SK-N-SH (cell line): ENCODE measurements around the gene MLIP. TPM values are rescaled to one million over a fixed set of nuclear protein-coding genes. Genes with fewer than 3 reads are reported as not detected.

Experiments used
- CTCF ChIA-PET: fragments of 300-600, 350-600 bp; formaldehyde crosslinking; extraction: SDS; loops from one replicate; lab custom pipeline; 2021; lab: Yijun Ruan, JAX
- POLR2A ChIA-PET: fragments of 350-600 bp; sonication (Branson Sonifier 250); formaldehyde crosslinking; extraction: SDS; loops from one replicate; lab custom pipeline; 2020; ENCODE audit warnings: antibody characterized with exemption, inconsistent platforms; lab: Yijun Ruan, JAX
- DNase-seq: peaks from one replicate; pipeline ENCODE4 v3.0.0; 2012
- H2AFZ ChIP-seq: fragments of 200-600 bp; sonication (generic); 2 replicates; pipeline ENCODE4 v1.8.1; 2016; ENCODE audit warnings: antibody characterized with exemption, mild to moderate bottlenecking, low read depth
- H3F3A ChIP-seq: fragments of 200-600 bp; sonication (generic); replicated peaks from 2 replicates; pipeline ENCODE3; 2016; ENCODE audit warnings: antibody characterized with exemption, mild to moderate bottlenecking; ENCODE audit not compliant: insufficient read depth
- H3K27ac ChIP-seq, 2 experiments: fragments of 200-500 bp in 1 of 2; fragments of 200-600 bp in 1 of 2; sonication (Bioruptor generic) in 1 of 2; sonication (generic), shearing (Covaris generic) in 1 of 2; 2 replicates each; pipeline versions ENCODE4 v1.5.1 to v1.6.1; 2014 to 2016; ENCODE audit warnings: low read depth in 2 of 2, inconsistent platforms in 1 of 2, low read length in 1 of 2, mild to moderate bottlenecking in 1 of 2, mixed read lengths in 1 of 2
- H3K27me3 ChIP-seq: fragments of 200-600 bp; sonication (generic), shearing (Covaris generic); 2 replicates; pipeline ENCODE4 v1.6.1; 2016; ENCODE audit warnings: mixed run types; ENCODE audit not compliant: insufficient read depth
- H3K36me3 ChIP-seq, 2 experiments: fragments of 200-500 bp in 1 of 2; fragments of 200-600 bp in 1 of 2; sonication (Bioruptor generic) in 1 of 2; sonication (generic) in 1 of 2; replicated peaks in 1 of 2; 2 replicates each; pipeline versions ENCODE3 to v1.5.1; 2014 to 2016; ENCODE audit warnings: low read length in 1 of 2, mild to moderate bottlenecking in 1 of 2; ENCODE audit not compliant: insufficient read depth in 2 of 2, control insufficient read depth in 1 of 2
- H3K4me1 ChIP-seq, 2 experiments: fragments of 200-500 bp in 1 of 2; fragments of 200-600 bp in 1 of 2; sonication (Bioruptor generic) in 1 of 2; sonication (generic), shearing (Covaris generic) in 1 of 2; 2 replicates each; pipeline versions ENCODE4 v1.5.1 to v1.6.1; 2014 to 2016; ENCODE audit warnings: low read depth in 1 of 2, low read length in 1 of 2, mixed run types in 1 of 2; ENCODE audit not compliant: insufficient read depth in 2 of 2, control insufficient read depth in 1 of 2
- H3K4me2 ChIP-seq: fragments of 200-600 bp; sonication (generic), shearing (Covaris generic); 2 replicates; pipeline ENCODE4 v1.6.1; 2017; ENCODE audit warnings: mixed run types
- H3K4me3 ChIP-seq, 2 experiments: fragments of 200-500 bp in 1 of 2; fragments of 200-600 bp in 1 of 2; sonication (Bioruptor generic) in 1 of 2; sonication (generic), shearing (Covaris generic) in 1 of 2; 2 replicates each; pipeline versions ENCODE4 v1.5.1 to v1.8.1; 2014 to 2016; ENCODE audit warnings: low read depth in 2 of 2, inconsistent platforms in 1 of 2, low read length in 1 of 2, mild to moderate bottlenecking in 1 of 2, mixed read lengths in 1 of 2, moderate library complexity in 1 of 2
- H3K79me2 ChIP-seq: fragments of 200-600 bp; sonication (generic); 2 replicates; pipeline ENCODE4 v1.8.1; 2017; ENCODE audit warnings: mild to moderate bottlenecking; ENCODE audit not compliant: insufficient read depth
- H3K9ac ChIP-seq: fragments of 200-600 bp; sonication (generic); 2 replicates; pipeline ENCODE4 v1.6.1; 2017; ENCODE audit warnings: mixed run types
- H3K9me2 ChIP-seq: fragments of 200-600 bp; sonication (generic); 2 replicates; pipeline ENCODE4 v1.6.1; 2017; ENCODE audit warnings: mixed run types
- H3K9me3 ChIP-seq: fragments of 200-600 bp; sonication (generic); 2 replicates; pipeline ENCODE4 v1.6.1; 2017; ENCODE audit warnings: mixed run types, mild to moderate bottlenecking, moderate library complexity
- H4K20me1 ChIP-seq: fragments of 200-600 bp; sonication (generic); 2 replicates; pipeline ENCODE4 v1.6.1; 2017; ENCODE audit warnings: mild to moderate bottlenecking, mixed run types; ENCODE audit not compliant: insufficient read depth
- CTCF ChIP-seq: fragments of 200-600 bp; sonication (generic); IDR thresholded peaks from 2 replicates; pipeline ENCODE4 v1.6.1; 2017; ENCODE audit warnings: antibody characterized with exemption, mild to moderate bottlenecking, moderate library complexity
- EP300 ChIP-seq, 2 experiments: IDR thresholded peaks; 2 replicates each; pipeline versions ENCODE4 v1.4.0 to v1.6.1; 2012; ENCODE audit warnings: borderline replicate concordance in 1 of 2, low read depth in 1 of 2, low read length in 1 of 2
- FOXJ3 ChIP-seq: sonication (generic); formaldehyde crosslinking; IDR thresholded peaks from 2 replicates; pipeline ENCODE4 v1.5.1; 2020; ENCODE audit warnings: mild to moderate bottlenecking, missing genetic modification reagents
- IRF3 ChIP-seq: fragments of 150-350 bp; IDR thresholded peaks from 2 replicates; pipeline ENCODE4 v1.6.1; 2016; ENCODE audit warnings: mild to moderate bottlenecking, low read depth, low read length
- JUND ChIP-seq: IDR thresholded peaks from 2 replicates; pipeline ENCODE4 v1.4.0; 2012
- MAX ChIP-seq: IDR thresholded peaks from 2 replicates; pipeline ENCODE4 v1.4.0; 2012; ENCODE audit warnings: low read depth
- NRF1 ChIP-seq: IDR thresholded peaks from 2 replicates; pipeline ENCODE4 v1.6.1; 2012; ENCODE audit warnings: low read depth, mild to moderate bottlenecking, low read length
- PBX3 ChIP-seq: IDR thresholded peaks from 2 replicates; pipeline ENCODE4; 2012
- RCOR1 ChIP-seq: fragments of 150-350 bp; IDR thresholded peaks from 2 replicates; pipeline ENCODE4 v1.6.1; 2017; ENCODE audit warnings: antibody characterized with exemption, low read length
- REST ChIP-seq: IDR thresholded peaks from 2 replicates; pipeline ENCODE4 v1.6.1; 2012; ENCODE audit warnings: mild to moderate bottlenecking, low read depth, low read length, moderate library complexity
- RFX5 ChIP-seq: IDR thresholded peaks from 2 replicates; pipeline ENCODE4 v1.6.1; 2012; ENCODE audit warnings: mild to moderate bottlenecking, improper control_type of control experiment, low read length
- RXRA ChIP-seq: IDR thresholded peaks from 2 replicates; pipeline ENCODE4 v1.4.0; 2012; ENCODE audit warnings: low read depth, mild to moderate bottlenecking, borderline replicate concordance
- SIN3A ChIP-seq: IDR thresholded peaks from 2 replicates; pipeline ENCODE4 v1.6.1; 2012; ENCODE audit warnings: low read depth, mild to moderate bottlenecking, low read length, moderate library complexity, borderline replicate concordance
- SMC3 ChIP-seq: IDR thresholded peaks from 2 replicates; pipeline ENCODE4 v1.6.1; 2012; ENCODE audit warnings: low read depth, low read length, improper control_type of control experiment
- TEAD4 ChIP-seq: IDR thresholded peaks from 2 replicates; pipeline ENCODE4 v1.4.0; 2012; ENCODE audit warnings: mild to moderate bottlenecking, borderline replicate concordance; ENCODE audit not compliant: insufficient read depth
- USF1 ChIP-seq: IDR thresholded peaks from 2 replicates; pipeline ENCODE4 v1.4.0; 2012; ENCODE audit warnings: low read depth, borderline replicate concordance
- USF2 ChIP-seq: fragments of 150-350 bp; IDR thresholded peaks from 2 replicates; pipeline ENCODE4 v1.6.1; 2017; ENCODE audit warnings: antibody characterized with exemption, low read length, low read depth, borderline replicate concordance
- ZBTB33 ChIP-seq: IDR thresholded peaks from 2 replicates; pipeline ENCODE4 v1.4.0; 2012; ENCODE audit warnings: low read depth, borderline replicate concordance
- WGBS: methylation state at CpG from one replicate; pipeline ENCODE4 v1.1.6; 2017; ENCODE audit warnings: low lambda C conversion rate; 5-methylcytosine and 5-hydroxymethylcytosine counted together
- polyA plus RNA-seq, 3 experiments: library from polyadenylated mRNA; depleted of rRNA; stranded (reverse); fragments of >200 nt; gene quantifications; 2 replicates each; pipeline ENCODE4 v1.2.3, GENCODE V29; 2012

The MLIP gene
- polyA plus RNA-seq, 1 of the 3 experiments (the other 2 are of a cell fraction): not detected

GRCh38 chr6:54103497-54103896, 7.7 kb upstream of the MLIP start:
- Histone ChIP-seq H3K9ac (no peak overlapping the region), H3K36me3 (no peaks in the 10 kb centered on the region), H3F3A (no peaks in the 10 kb centered on the region), H3K4me3 (no peak overlapping the region), H3K9me3 (no peaks in the 10 kb centered on the region), H3K9me2 (no peaks in the 10 kb centered on the region), H3K4me2 (no peak overlapping the region), H3K79me2 (no peaks in the 10 kb centered on the region), H3K4me1 (peaks cover 0 to 4% of the 10 kb centered on the region in 2 experiments; a peak in 2 of 4 replicates), H3K27ac (no peak overlapping the region), H3K27me3 (no peaks in the 10 kb centered on the region; the same call in 1 of the 2 replicates), H4K20me1 (no peaks in the 10 kb centered on the region), H2AFZ (no peak overlapping the region)
- no peak for DNase-seq
- CTCF ChIA-PET: no interaction called here
- TF ChIP-seq USF2: no peak
- no peak for TF ChIP-seq RCOR1
- no peak for TF ChIP-seq EP300 (IDR thresholded peaks at IDR 0.05; ENCODE audit: borderline replicate concordance in 1 of 2, low read depth in 1 of 2, low read length in 1 of 2)
- TF ChIP-seq IRF3: no peak
- TF ChIP-seq USF1: no peak
- TF ChIP-seq ZBTB33: no peak
- no peak for TF ChIP-seq MAX
- no peak for TF ChIP-seq RXRA
- no peak for TF ChIP-seq JUND
- no peak for TF ChIP-seq TEAD4
- no peak for TF ChIP-seq PBX3
- no peak for TF ChIP-seq SIN3A
- TF ChIP-seq REST: no peak
- TF ChIP-seq CTCF: no peak
- no peak for TF ChIP-seq RFX5
- TF ChIP-seq NRF1: no peak
- TF ChIP-seq SMC3: no peak
- no peak for TF ChIP-seq FOXJ3 (CRISPR knock-in tag)
- POLR2A ChIA-PET: no interaction called here
- 13% methylated on average over 3 of the region's 3 CpGs for WGBS
